Measurements from ENCODE around the gene HECW1. TPM values are rescaled to one million over a fixed set of nuclear protein-coding genes. Genes with fewer than 3 reads are reported as not detected.
"Not testable (repeated sequence)": the region's sequence is repeated elsewhere in the genome, so short reads cannot be mapped to it uniquely, and the experiment has no call there.

Gene HECW1
- total RNA-seq, 1 donor from 2014 or later: not detected

DNA sequence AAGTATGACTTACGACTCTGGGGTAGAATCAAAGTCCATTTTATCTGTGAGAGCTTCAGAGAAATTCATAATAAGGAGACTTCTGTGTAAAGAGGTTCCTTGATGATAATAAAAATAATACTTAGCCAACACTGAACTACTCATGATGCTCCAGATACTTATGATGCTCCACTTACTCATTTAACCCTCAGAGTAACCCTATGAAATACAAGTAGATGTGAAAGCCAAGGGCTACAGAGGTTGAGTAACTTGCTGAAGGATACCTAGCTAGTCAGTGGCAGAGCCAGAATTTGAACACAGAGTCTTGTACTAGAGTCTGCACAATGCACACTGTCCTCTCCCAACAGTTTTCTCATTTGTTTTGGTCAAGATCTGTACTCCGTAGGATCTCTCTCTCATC is 89.5 kb downstream of the HECW1 start:
- DNase-seq (ENCODE audit: low spot score): no peak
- no peak for ATAC-seq

DNA sequence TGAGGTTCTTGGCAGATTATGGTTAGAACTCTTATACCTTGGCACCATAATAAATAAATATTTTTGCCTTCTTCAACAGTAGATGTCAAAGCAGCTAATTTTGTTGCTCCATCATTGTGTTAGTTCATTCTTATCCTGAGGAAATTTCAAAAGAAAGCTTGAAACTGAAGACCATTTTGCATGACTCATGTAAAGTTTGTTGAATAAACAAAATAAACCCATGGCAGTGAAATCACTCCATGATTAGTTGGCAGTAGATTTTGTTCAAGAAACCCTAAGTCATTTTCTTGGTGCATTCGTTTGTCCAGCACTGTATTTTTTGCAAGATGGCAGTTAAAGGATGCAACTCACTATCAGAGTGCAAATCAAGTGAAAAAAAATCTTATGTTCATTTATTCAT is 91.6 kb downstream of the HECW1 start:
- ATAC-seq: no peak

DNA sequence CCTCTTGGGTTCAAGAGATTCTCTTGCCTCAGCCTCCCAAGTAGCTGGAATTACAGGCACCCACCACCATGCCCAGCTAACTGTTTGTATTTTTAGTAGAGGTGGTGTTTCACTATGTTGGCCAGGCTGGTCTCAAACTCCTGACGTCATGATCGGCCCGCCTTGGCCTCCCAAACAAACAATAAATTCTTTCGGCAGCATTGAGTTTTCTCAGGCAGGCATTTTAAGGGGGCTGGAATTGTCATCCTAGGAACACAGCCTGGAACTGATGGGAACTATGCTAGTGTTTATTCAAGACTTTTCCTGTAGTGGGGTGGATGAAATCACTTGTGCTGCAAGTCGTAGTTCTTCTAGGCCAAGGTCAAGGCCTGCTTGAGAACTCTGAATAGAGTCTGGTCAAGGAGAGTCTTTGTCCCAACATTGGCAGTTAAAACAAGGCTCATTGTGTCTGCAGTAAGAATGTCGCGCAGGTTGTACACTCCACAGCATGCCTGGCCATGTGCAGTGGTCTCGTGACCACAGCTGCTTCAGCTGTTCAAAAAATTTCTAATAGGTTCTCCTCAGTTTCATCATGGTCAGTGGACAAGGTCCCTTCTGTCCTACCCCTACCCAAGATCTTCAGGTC is 92.8 kb downstream of the HECW1 start:
- ATAC-seq: no peak
- DNase-seq (ENCODE audit: low spot score): no peak

More for the DNA sequence above, 91.6 kb downstream of the HECW1 start:
- no peak for DNase-seq (ENCODE audit: low spot score)

DNA sequence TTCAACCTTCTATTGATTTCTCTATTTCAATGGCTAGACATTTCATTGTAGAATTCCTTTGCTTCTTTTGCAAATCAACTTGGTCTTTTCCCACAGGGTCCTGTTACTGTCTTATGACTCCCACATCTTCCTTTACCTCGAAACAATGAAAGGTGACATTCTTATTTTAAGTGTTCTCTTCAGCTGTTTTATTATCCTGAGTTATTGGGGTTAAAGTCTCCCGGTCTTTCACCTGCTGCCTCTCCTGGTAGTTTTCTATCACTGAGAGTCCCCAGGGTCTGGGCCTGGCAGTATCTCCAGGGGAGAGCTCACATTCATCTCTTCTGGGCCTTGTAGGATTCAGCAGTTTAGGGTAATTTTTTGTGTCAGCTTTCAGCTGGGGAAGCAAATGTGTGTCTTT is 95.8 kb downstream of the HECW1 start:
- DNase-seq (ENCODE audit: low spot score) (no peak), ATAC-seq (no peak)

DNA sequence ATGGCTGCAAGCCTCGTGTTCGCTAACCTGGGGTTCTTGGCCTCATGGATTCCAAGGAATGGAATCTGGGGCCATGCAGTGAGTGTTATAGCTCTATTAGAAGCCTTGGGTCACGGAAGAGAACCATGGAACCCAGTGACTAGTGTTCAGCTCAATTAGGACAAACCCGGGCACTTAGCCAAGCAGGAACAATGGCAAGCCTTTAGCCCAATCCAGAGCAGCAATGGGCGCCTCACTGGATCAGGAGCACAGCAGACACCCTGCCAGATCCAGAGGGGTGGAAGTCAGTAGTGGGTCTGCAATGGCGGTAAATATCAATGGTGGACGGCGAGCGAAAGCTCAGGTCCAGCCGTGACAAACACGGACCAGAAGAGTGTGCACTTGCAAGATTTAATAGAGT is 98.1 kb downstream of the HECW1 start:
- ATAC-seq; DNase-seq (ENCODE audit: low spot score): not testable (repeated sequence)

DNA sequence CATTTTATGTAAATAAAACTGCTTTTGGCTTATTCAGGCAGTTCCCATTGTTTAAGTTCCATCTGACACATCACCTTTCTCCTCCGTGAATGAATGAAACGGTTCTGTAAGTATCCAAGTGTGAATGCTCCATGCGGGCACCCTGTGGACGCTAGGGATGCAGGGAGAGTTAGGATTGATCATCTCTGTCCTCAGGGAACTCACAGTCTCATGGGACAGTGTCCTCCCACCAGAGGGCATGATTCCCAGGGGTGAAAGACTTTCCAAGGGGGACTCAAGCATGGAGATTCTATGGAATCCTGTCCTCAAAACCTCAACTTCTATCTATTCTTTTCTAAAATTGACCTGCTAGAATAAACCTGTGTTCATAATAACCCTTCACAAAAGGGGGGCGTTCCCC is 98.8 kb downstream of the HECW1 start:
- DNase-seq (ENCODE audit: low spot score) (no peak), ATAC-seq (peak; percentile 43)

DNA sequence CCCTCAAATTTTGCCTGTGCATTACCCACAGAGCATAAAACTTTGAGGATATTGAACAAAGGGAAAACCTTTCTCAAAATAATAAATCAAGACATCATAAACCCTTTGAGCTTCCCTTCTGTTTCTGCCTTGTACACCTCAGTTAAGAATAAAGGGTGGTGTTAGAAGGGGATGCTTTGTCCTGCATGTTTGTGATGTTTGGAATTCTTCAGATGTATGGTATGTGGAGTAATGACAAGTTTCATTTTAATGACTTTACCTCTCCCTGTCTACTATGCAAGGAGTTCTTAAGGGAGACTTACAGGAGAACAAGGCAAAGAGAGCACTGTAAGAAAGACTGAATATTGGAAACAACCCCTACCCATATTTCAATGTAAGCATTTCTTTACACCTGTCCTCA is 99.2 kb downstream of the HECW1 start:
- ATAC-seq (no peak), DNase-seq (ENCODE audit: low spot score) (no peak)

DNA sequence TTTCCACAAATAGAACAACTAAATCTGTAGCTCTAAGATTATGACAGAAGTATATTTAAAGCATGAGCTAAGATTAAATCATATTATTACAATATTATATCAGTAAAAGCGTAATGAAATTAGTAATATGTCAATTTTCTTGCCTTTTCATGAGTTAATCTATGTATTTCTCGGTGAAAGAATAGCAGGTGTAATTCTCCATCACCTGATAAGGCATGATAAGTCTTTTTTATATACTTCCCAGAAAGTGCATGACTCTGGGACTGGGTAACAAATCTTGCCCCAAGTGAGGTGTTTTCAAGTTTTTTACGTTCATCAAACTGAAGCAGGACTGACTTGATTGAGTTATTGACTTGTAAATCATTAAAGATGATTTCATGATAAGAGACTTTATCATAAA is 100.5 kb downstream of the HECW1 start:
- DNase-seq (ENCODE audit: low spot score): no peak
- no peak for ATAC-seq

DNA sequence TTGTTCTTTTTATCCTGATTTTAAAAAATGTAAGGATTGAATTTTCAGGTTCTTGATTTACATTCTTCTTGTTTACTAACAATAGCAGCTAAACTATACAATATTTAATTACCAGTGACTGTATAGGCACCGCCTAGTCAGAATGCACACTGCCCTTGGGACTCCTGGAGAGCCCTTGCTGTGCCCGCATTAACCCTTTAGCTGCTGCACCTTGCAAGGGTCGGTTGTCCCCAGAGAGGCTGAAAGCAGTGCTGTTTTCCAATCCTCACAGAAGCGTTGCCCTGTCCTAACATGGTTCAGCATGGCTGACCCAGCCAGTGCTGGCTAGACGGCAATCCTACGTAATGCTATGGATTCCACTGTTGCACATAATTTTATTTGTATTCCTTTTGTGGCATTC is 102.6 kb downstream of the HECW1 start:
- ATAC-seq (no peak), DNase-seq (ENCODE audit: low spot score) (no peak)

DNA sequence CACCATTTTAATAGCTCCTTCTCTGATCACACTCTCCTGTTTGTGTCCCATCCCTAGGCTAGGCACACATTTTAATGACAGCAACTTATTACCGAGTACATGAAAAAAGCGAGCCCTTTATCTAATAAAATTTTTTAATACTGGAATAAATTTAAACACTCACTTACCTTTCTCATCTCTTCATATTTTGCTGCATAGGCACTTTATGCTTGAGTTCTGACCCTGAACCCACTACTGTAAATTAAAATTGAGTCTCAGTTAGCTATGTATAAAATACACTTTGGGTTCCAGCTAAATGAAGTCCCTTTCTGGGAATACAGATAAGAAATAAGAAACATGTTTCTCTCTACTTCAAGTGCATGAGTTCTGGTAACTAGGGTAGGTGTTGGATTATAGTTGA is 104.6 kb downstream of the HECW1 start:
- ATAC-seq (no peak), DNase-seq (ENCODE audit: low spot score) (no peak)

DNA sequence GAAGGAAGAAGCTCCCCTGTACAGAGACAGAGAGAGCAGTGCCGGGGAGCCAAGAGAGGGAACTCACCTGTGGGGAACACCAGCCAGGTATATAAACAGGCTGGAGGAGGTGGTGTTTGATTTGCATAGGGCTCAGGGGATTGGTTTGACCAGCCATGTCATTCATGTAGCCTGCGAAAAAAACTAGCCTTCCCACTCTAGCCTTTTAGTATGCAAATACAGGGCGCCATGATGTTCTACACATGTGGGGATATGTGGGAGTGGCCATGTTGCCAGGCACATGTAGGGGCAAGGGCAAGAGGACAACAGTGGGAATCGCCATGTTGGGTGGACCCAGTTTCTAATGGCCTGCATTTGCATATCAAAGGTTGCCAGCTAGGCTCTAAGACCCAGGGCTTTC is 106.5 kb downstream of the HECW1 start:
- DNase-seq (ENCODE audit: low spot score); ATAC-seq: not testable (repeated sequence)

DNA sequence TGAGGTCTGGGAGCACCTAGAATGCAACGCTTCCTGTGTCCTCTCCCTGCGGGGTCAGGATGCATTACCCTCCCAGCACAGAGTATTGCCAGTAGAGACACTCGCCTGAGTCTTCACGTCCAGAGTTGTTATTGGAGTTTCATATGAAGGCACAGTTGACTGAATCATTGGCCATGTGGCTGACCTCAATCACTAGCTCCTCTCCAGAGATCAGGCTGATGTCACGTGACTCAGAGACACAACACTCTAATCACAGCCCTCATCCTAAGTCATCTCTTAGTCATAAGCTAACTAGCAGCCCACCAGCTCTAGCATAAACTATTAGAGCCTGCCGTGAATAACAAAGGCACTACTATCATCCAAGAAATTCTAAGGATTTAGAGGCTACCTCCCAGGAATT is 107.8 kb downstream of the HECW1 start:
- ATAC-seq: no peak
- no peak for DNase-seq (ENCODE audit: low spot score)

DNA sequence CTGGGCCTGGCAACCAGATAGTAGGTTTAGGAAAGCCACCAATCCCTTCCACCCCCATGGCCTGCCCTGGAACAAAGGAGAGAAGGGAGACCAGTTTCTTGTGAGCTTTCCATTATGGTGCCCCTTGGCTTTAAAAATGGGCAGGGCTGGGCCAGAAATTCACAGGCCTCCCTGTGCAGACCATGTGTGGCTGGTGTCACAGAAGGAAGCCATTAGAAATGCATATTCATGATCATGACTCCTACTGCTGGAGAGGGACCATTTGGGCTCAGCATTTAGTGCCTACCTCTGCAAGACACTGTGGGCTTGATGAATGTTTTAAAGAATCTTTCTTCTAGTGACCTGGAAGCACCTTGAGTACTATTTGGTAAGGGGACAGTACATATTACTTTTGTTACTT is 108.3 kb downstream of the HECW1 start:
- no peak for DNase-seq (ENCODE audit: low spot score)
- ATAC-seq: no peak

DNA sequence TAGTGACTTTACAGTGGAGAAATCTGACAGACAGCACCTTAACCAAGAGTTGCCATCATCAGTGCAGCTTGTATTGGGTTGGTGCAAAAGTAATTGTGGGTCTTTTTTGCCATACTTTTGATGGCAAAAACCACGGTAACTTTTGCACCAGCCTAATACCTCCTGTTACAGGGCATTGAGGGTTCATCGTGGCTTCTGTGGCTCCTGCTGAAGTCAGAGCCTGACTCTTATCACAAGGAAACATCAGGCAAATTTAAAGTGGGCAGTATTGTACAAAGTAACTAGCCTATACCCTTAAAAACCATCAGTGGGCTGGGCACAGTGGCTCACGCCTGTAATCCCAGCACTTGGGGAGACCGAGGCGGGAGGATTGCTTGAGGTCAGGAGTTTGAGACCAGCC is 117.4 kb downstream of the HECW1 start:
- DNase-seq (ENCODE audit: low spot score): no peak
- ATAC-seq: no peak

DNA sequence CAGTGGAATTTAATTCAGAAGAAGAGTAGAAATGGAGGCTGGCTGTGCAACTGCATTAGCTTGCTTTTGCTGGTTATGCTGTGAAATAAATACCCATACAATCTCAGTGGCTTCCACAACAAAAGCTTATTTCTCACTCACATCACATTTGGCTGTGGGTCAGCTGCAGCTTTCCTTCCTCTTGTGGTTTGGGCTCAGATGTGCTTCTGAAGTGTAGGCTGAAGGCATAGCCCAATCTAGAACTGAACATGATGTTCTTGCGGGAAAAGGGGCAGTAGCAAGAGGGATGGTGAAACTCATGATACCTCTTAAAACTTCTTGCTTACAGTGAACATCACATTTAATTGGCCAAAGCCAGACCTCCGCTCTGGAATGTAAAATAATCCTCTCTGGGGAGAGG is 119.9 kb downstream of the HECW1 start:
- no peak for DNase-seq (ENCODE audit: low spot score)
- ATAC-seq: no peak

DNA sequence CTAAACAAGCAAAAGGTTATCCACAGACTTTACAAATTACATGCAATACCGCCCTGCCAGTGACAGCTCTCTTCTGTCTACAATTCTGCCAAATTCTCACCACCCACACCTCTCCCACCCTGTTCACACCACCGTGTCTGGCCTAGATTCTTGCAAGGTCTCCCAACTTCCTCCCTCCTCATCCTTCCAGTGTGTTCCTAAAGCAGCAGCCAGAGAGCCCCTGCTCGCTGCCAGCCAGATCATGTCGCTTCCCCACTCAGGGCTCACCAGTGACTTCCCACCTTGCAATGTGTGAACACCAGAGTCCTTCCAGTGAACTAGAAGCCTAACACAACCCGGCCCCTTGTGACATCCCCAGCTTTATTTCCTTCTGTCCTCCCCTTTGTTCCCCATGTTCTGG is 121.6 kb downstream of the HECW1 start:
- ATAC-seq: no peak
- DNase-seq (ENCODE audit: low spot score): no peak

DNA sequence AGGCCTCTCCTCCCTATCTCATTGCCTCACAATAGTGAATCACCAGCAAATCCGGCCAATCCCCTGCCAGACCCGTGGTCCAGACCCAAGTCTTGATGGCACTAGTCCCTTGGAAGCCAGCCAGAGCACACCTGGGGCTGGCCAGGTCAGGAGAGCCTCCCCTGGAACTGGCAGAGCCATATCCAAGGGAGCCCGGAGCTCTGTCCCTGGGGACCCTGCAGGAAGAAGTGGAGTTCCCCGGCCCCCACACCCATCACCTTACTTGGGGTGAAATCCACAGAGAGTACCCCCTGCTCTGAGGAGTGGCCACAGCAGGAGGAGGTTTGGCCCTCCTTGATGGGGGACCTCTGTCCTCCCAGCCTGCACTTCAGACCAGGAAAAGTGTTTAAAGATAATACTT is 122.5 kb downstream of the HECW1 start:
- no peak for ATAC-seq
- no peak for DNase-seq (ENCODE audit: low spot score)

DNA sequence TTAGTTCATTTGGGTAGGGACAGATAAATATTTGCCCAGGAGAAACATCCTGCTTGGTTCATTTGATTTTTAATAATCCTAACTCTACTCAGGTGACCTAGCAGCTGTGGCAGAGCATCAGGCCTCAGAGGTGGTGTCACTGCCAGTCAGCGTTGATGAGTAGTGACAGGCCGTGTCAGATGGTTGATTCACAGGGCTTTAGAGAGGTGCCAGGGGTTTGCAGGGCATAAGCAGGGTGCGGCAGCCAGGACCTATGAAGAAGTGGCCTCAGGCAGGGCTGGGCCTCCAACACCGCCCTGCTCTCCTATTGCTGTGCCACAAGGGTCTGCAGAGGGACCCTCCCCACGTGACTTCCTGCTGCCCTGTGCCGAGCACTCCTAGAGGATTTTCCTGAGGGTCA is 128.1 kb downstream of the HECW1 start:
- no peak for DNase-seq (ENCODE audit: low spot score)
- ATAC-seq: no peak

DNA sequence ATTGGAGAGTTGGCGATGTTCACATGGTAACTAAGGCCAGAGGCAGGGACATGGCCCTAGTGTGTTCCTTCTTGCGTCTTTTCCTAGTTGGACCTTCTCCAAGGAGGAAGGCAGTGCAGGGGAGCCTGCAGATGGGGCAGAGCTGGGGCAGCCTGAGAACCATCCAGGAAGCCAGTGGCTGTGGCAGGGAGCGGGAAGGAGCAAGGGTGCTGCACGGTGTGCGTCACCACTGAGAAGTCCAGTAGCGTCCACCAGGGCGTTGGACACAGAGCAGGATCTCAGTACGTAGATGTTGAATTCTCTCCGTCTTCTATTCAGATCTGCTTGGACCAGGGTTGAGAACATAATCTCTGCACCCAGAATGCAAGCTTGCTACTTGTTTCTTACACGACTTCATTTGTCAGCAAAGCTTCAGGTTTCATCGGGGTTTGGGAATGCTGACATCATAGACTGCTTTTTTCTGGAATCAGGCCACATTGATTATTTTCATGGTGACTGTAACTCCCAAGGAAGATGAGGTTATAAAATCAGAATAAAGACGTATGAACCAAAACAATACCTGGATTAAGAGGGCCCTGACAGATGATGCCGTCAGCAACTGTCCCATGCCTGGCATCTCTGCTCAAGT is 130.3 kb downstream of the HECW1 start:
- DNase-seq (ENCODE audit: low spot score) (no peak), ATAC-seq (no peak)

DNA sequence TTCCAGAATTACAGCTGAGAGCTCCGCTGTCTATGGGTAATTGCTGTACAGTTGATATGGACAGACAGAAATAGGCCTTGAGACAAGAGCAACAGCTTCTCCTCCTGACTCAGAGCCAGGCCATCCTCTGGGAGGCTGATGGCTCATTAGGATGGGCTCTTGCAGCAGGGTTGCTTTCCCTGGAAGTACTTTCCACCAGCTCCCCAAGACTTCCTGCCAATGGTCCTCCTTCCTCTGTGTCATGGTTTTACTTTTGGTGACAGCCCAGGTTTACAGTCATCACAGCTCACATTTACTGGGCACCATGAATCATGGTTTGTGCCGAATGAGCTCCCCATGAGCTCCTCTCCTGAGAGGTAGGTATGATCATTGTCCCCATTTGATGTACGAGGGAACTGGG is 131.8 kb downstream of the HECW1 start:
- DNase-seq (ENCODE audit: low spot score): no peak

DNA sequence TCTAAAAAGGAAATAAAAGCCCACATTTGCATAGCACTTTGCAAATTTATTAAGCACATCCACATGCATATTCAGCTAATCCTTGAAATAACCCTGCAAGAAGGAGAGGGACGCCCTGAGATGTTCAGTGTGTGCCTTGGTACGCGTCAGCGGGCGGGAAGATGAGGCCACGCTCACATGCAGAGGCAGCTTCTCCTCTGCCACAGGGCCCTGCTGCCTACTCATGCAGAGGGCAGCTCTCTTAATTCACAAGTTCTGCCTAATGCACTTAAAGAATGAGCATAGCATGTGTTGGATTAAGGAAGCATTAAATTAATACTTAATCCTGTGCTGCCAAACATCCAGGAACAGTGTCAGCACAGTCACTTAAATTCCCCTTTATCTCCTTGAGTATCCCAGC is 132.3 kb downstream of the HECW1 start:
- DNase-seq (ENCODE audit: low spot score): no peak
- no peak for ATAC-seq

More for the DNA sequence above, 131.8 kb downstream of the HECW1 start:
- no peak for ATAC-seq

DNA sequence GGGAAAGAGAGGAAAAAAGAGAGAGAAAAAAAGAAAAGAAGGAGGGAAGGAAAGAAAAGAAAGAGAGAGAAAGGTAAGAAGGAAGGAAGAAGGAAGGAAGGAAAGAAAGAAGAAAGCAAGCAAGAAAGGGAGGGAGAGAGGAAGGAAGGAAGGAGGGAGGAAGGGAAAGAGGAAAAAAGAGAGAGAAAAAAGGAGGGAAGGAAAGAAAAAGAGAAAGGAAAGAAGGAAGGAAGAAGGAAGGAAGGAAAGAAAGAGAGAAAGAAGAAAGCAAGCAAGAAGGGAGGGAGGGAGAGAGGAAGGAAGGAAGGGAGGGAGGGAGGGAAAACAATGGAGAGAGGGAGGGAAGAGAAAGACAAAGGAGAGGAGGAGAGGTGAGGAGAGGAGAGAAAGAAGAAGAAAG is 135.3 kb downstream of the HECW1 start:
- DNase-seq (ENCODE audit: low spot score) (no peak), ATAC-seq (no peak)

DNA sequence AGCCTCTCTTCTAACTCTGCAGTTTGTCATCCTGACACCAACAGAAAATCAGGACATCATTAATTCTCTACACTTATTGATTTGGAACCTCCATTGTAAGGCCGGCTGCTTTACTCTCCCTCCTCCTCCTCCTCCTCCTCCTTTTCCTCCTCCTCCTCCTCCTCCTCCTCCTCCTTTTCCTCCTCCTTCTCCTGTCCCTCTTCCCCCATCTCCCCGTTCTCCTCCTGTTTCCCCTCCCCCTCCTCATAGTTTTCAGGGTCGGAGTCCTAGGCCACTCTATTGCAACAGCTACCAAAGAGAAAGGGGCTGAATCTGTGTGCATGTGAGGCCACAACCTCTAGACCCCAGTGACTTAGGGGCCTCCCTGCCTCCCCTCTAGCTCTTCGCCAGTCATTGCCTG is 136.1 kb downstream of the HECW1 start:
- ATAC-seq (no peak), DNase-seq (ENCODE audit: low spot score) (no peak)

All from left lobe of liver (tissue), 2 donors.